Measurements from ENCODE around the gene ANO8. TPM values are rescaled to one million over a fixed set of nuclear protein-coding genes. Genes with fewer than 3 reads are reported as not detected.

Gene ANO8
- polyA plus RNA-seq, 3 donors from 2014 or later, result 0.06 to 0.40 (median 0.12) TPM

- peak; percentile 20 to 39 (median 27) for DNase-seq
- Mint-ChIP-seq H3K36me3 (peaks cover 0 to 3% (median 0%) of the 10 kb centered on the region in 3 donors), H3K27ac (no peak overlapping the region), H3K4me3 (peak overlapping the region; percentile 25 to 77 (median 52)), H3K9me3 (no peaks in the 10 kb centered on the region), H3K4me1 (peaks cover 3 to 20% of the 10 kb centered on the region in 2 donors), H3K27me3 (ENCODE audit: low read depth in 3 of 3) (peaks cover 0 to 4% (median under 1%) of the 10 kb centered on the region in 3 donors)
These were observed 5.9 kb downstream of the ANO8 start for GRCh38 chr19:17328517-17329365.

GRCh38 chr19:17327654-17328516 is 6.8 kb downstream of the ANO8 start:
- Mint-ChIP-seq H3K9me3 (no peaks in the 10 kb centered on the region), H3K4me3 (peak overlapping the region; percentile 61 to 84 (median 77)), H3K27me3 (ENCODE audit: low read depth in 3 of 3) (peaks cover 0 to 4% (median 0%) of the 10 kb centered on the region in 3 donors), H3K36me3 (peaks cover 0 to 3% (median 0%) of the 10 kb centered on the region in 3 donors), H3K4me1 (peaks cover 0 to 17% of the 10 kb centered on the region in 2 donors), H3K27ac (peak overlapping the region in 4 of 6 donors; percentile 64 to 80 (median 70))
- peak; percentile 48 to 55 (median 52) for DNase-seq

GRCh38 chr19:17327068-17327653 is 7.5 kb downstream of the ANO8 start:
- no peak overlapping the region for H3K27ac Mint-ChIP-seq
- peaks cover 2 to 7% (median 2%) of the 10 kb centered on the region in 3 donors for H3K27me3 Mint-ChIP-seq (ENCODE audit: low read depth in 3 of 3)
- peaks cover 0 to 17% of the 10 kb centered on the region in 2 donors for H3K4me1 Mint-ChIP-seq
- no peaks in the 10 kb centered on the region for H3K9me3 Mint-ChIP-seq
- peak overlapping the region in 2 of 5 donors; percentile 12 to 55 for H3K4me3 Mint-ChIP-seq
- no peak for DNase-seq
- peaks cover 0 to 4% (median 0%) of the 10 kb centered on the region in 3 donors for H3K36me3 Mint-ChIP-seq

GRCh38 chr19:17326595-17326966 is 8.1 kb downstream of the ANO8 start:
- Mint-ChIP-seq H3K9me3 (no peaks in the 10 kb centered on the region), H3K27ac (no peak overlapping the region), H3K36me3 (peaks cover 0 to 4% (median 0%) of the 10 kb centered on the region in 3 donors), H3K27me3 (ENCODE audit: low read depth in 3 of 3) (peaks cover 2 to 7% (median 2%) of the 10 kb centered on the region in 3 donors), H3K4me3 (peak overlapping the region in 2 of 5 donors; percentile 12 to 55), H3K4me1 (peaks cover 0 to 17% of the 10 kb centered on the region in 2 donors)
- no peak for DNase-seq

- Mint-ChIP-seq H3K27me3 (ENCODE audit: low read depth in 3 of 3) (peaks cover 2 to 5% (median 2%) of the 10 kb centered on the region in 3 donors), H3K36me3 (peaks cover 0 to 4% (median 0%) of the 10 kb centered on the region in 3 donors)
These were observed 8.6 kb downstream of the ANO8 start for GRCh38 chr19:17325881-17326594.

GRCh38 chr19:17325133-17325532 is 9.5 kb downstream of the ANO8 start:
- Mint-ChIP-seq H3K4me3 (no peak overlapping the region), H3K9me3 (no peaks in the 10 kb centered on the region), H3K4me1 (peaks cover 0 to 12% of the 10 kb centered on the region in 2 donors), H3K36me3 (peaks cover 0 to 6% (median 1%) of the 10 kb centered on the region in 3 donors), H3K27me3 (ENCODE audit: low read depth in 3 of 3) (peaks cover 2 to 5% (median 2%) of the 10 kb centered on the region in 3 donors), H3K27ac (no peak overlapping the region)
- no peak for DNase-seq

More at GRCh38 chr19:17325881-17326594, 8.6 kb downstream of the ANO8 start:
- DNase-seq, result no peak
- no peak overlapping the region for H3K27ac Mint-ChIP-seq
- no peak overlapping the region for H3K4me3 Mint-ChIP-seq
- H3K4me1 Mint-ChIP-seq, result peaks cover 0 to 17% of the 10 kb centered on the region in 2 donors
- H3K9me3 Mint-ChIP-seq, result no peaks in the 10 kb centered on the region

- no peak overlapping the region for H3K4me3 Mint-ChIP-seq
- no peaks in the 10 kb centered on the region for H3K9me3 Mint-ChIP-seq
- H3K27ac Mint-ChIP-seq, result no peak overlapping the region
- H3K4me1 Mint-ChIP-seq, result peaks cover 0 to 9% of the 10 kb centered on the region in 2 donors
- peaks cover 2 to 7% (median 2%) of the 10 kb centered on the region in 3 donors for H3K27me3 Mint-ChIP-seq (ENCODE audit: low read depth in 3 of 3)
- no peak for DNase-seq
- peaks cover 0 to 9% (median 4%) of the 10 kb centered on the region in 3 donors for H3K36me3 Mint-ChIP-seq
These were observed 10.1 kb downstream of the ANO8 start for GRCh38 chr19:17324357-17325114.

GRCh38 chr19:17323964-17324332 is 10.7 kb downstream of the ANO8 start:
- H3K36me3 Mint-ChIP-seq, result peaks cover 0 to 13% (median 4%) of the 10 kb centered on the region in 3 donors

GRCh38 chr19:17323300-17323963 is 11.2 kb downstream of the ANO8 start:
- H3K27me3 Mint-ChIP-seq (ENCODE audit: low read depth in 3 of 3), result peaks cover 2 to 7% (median 2%) of the 10 kb centered on the region in 3 donors
- H3K4me3 Mint-ChIP-seq, result no peak overlapping the region
- H3K27ac Mint-ChIP-seq, result no peak overlapping the region
- peaks cover 0 to 13% (median 4%) of the 10 kb centered on the region in 3 donors for H3K36me3 Mint-ChIP-seq
- peaks cover 0 to 7% of the 10 kb centered on the region in 2 donors for H3K4me1 Mint-ChIP-seq
- no peak for DNase-seq
- H3K9me3 Mint-ChIP-seq, result no peaks in the 10 kb centered on the region

More at GRCh38 chr19:17323964-17324332, 10.7 kb downstream of the ANO8 start:
- peaks cover 0 to 8% of the 10 kb centered on the region in 2 donors for H3K4me1 Mint-ChIP-seq
- no peaks in the 10 kb centered on the region for H3K9me3 Mint-ChIP-seq
- peaks cover 2 to 7% (median 2%) of the 10 kb centered on the region in 3 donors for H3K27me3 Mint-ChIP-seq (ENCODE audit: low read depth in 3 of 3)
- no peak overlapping the region for H3K27ac Mint-ChIP-seq
- DNase-seq, result no peak
- no peak overlapping the region for H3K4me3 Mint-ChIP-seq

GRCh38 chr19:17322854-17323253 is 11.8 kb downstream of the ANO8 start:
- Mint-ChIP-seq H3K36me3 (peaks cover 0 to 13% (median 4%) of the 10 kb centered on the region in 3 donors), H3K27me3 (ENCODE audit: low read depth in 3 of 3) (peaks cover 2 to 7% (median 2%) of the 10 kb centered on the region in 3 donors), H3K4me1 (peaks cover 0 to 7% of the 10 kb centered on the region in 2 donors), H3K27ac (no peak overlapping the region), H3K9me3 (no peaks in the 10 kb centered on the region), H3K4me3 (no peak overlapping the region)
- no peak for DNase-seq

- no peak for DNase-seq
- Mint-ChIP-seq H3K9me3 (no peaks in the 10 kb centered on the region), H3K4me3 (no peak overlapping the region), H3K27ac (no peak overlapping the region), H3K36me3 (peaks cover 0 to 13% (median 4%) of the 10 kb centered on the region in 3 donors), H3K4me1 (peaks cover 0 to 6% of the 10 kb centered on the region in 2 donors), H3K27me3 (ENCODE audit: low read depth in 3 of 3) (peaks cover 2 to 7% (median 2%) of the 10 kb centered on the region in 3 donors)
These were observed 12.8 kb downstream of the ANO8 start for GRCh38 chr19:17321655-17322489.

Data from immature natural killer cell (primary cell).